ENCODE measurements around the gene MTCP1. TPM values are rescaled to one million over a fixed set of nuclear protein-coding genes. Genes with fewer than 3 reads are reported as not detected.
A peak's percentile ranks its signal among the peaks of the same experiment; 100 is the strongest.

Gene MTCP1
- total RNA-seq, 2 donors from 2014 or later: 2.6 to 3.0 TPM

DNA sequence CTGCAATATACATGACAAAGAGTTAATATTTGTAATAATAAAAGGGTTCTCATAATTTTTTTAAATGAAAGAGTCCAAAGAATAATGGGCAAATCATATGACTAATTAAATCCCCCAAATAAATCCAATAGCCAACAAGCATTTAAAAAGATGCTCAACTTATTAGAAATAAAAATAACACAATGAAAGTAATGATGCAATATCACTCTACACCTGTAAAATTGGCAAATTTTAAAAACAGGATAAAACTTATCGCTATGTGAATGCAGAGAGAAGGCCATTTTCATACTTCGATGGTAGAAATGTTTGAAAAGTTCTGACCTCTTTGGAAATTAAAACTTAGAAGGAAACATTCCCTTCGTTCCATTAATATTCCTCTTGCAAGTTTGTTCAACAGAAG, 50.3 kb downstream of the MTCP1 start:
- Histone ChIP-seq H3K4me3 (no peak overlapping the region), H3K27me3 (no peaks in the 10 kb centered on the region), H3K36me3 (replicated peaks in 1 of 2; ENCODE audit: insufficient read depth in 1 of 2, low read depth in 2 of 2) (no peaks in the 10 kb centered on the region), H3K9me3 (no peaks in the 10 kb centered on the region), H3K4me1 (peaks cover 16% of the 10 kb centered on the region), H3K27ac (peak overlapping the region in 1 of 4 donors; percentile 30)
- DNase-seq (no peak), ATAC-seq (no peak)
- WGBS, 2 donors: 68 to 89% methylated on average over 3 of the region's 3 CpGs
- intact Hi-C loops (cut with DNase I): no loop called here
- TF ChIP-seq, protein P1, sequence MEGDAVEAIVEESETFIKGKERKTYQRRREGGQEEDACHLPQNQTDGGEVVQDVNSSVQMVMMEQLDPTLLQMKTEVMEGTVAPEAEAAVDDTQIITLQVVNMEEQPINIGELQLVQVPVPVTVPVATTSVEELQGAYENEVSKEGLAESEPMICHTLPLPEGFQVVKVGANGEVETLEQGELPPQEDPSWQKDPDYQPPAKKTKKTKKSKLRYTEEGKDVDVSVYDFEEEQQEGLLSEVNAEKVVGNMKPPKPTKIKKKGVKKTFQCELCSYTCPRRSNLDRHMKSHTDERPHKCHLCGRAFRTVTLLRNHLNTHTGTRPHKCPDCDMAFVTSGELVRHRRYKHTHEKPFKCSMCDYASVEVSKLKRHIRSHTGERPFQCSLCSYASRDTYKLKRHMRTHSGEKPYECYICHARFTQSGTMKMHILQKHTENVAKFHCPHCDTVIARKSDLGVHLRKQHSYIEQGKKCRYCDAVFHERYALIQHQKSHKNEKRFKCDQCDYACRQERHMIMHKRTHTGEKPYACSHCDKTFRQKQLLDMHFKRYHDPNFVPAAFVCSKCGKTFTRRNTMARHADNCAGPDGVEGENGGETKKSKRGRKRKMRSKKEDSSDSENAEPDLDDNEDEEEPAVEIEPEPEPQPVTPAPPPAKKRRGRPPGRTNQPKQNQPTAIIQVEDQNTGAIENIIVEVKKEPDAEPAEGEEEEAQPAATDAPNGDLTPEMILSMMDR (IDR thresholded peaks at IDR 0.05): no peak
- no peak for TF ChIP-seq POLR2A (IDR thresholded peaks at IDR 0.05)

Other genes starting within 250 kb of the MTCP1 start
- not detected for gene SMIM9, start 236.5 kb downstream of the MTCP1 start, total RNA-seq
- gene F8A1, start 184.8 kb downstream of the MTCP1 start, total RNA-seq: 10 to 100 TPM; 20.8 to 21.5 TPM
- gene F8, start 48.4 kb downstream of the MTCP1 start, total RNA-seq: 1 to 10 TPM; 5.7 to 9.2 TPM
- 10 to 100 TPM; 28.8 to 66.3 TPM for gene FUNDC2, start 44.3 kb downstream of the MTCP1 start, total RNA-seq
- 10 to 100 TPM in 1 of 2 donors, 1 to 10 TPM in 1; 8.9 to 20.5 TPM for gene CMC4, start within 50 bp of the MTCP1 start, total RNA-seq
- 1 to 10 TPM; 6.3 to 7.5 TPM for gene BRCC3, start 372 bp upstream of the MTCP1 start, total RNA-seq
- gene VBP1, start 145.3 kb upstream of the MTCP1 start, total RNA-seq: 10 to 100 TPM; 10.5 to 17.9 TPM
- 1 to 10 TPM in 1 of 2 donors, not detected in 1; 1.8 TPM for gene RAB39B, start 193.4 kb upstream of the MTCP1 start, total RNA-seq